ENCODE measurements around the gene CAMSAP1.

CAMSAP1 gene

GRCh38 chr9:135771401-135772051 lies 135.8 kb downstream of the CAMSAP1 start:
- no peak for DNase-seq

DNA sequence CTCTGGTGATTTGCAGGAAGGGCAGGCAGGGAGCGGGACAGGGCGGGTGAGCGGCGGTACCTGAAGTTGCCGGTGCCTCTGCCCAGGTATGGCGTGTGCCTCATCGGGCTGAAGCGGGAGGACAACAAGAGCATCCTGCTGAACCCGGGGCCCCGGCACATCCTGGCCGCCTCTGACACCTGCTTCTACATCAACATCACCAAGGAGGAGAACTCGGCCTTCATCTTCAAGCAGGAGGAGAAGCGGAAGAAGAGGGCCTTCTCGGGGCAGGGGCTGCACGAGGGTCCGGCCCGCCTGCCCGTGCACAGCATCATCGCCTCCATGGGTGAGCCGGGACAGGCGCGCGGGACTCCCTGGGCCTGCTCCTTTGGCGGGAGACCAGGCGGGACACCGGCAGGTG lies 136.6 kb downstream of the CAMSAP1 start:
- no peak for DNase-seq

DNA sequence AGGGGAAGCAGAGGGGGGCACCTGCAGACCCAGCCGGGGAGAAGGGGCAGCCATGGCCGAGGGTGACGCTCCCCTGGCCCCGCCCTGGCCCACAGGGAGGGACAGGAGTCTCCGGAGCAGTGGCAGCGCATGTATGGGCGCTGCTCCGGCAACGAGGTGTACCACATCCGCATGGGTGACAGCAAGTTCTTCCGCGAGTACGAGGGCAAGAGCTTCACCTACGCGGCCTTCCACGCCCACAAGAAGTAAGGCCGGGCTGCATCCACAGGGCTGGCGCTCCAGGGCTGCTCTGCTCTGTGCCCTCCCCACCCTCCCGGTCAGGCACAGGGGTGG lies 137.2 kb downstream of the CAMSAP1 start:
- peak in 1 of 5 experiments; percentile 38 for DNase-seq

DNA sequence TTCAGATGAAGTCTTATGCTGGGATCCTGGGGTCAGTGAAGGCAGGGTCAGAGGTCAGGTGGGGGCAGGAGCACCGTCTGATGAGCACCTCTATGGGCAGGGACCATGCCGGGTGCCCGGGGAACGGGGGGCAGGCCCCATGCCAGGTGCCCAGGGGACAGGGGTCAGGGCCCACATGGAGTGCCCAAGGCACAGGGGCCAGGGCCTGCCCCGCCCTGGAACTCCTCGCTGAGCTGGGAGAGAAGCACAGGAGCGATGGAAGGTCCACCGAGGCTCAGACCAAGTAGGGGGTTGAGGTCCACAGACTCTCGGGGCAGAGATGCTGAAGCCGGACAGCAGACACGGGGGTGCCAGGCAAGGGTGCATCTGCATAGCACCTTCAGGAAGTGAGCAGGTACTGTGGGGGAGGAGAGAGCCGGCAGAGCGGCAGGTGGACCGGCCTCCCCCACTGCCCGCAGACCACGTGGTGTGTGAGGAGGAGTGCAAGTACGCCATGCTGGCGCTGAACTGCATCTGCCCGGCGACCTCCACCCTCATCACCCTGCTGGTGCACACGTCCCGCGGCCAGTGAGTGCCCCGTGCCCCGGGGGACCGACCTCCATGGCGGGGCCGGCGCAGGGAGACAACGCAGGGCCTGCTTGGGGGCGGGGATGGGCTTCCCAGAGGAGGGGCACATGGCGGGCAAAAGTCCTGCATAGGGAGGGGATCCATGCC lies 137.7 kb downstream of the CAMSAP1 start:
- no peak for DNase-seq

DNA sequence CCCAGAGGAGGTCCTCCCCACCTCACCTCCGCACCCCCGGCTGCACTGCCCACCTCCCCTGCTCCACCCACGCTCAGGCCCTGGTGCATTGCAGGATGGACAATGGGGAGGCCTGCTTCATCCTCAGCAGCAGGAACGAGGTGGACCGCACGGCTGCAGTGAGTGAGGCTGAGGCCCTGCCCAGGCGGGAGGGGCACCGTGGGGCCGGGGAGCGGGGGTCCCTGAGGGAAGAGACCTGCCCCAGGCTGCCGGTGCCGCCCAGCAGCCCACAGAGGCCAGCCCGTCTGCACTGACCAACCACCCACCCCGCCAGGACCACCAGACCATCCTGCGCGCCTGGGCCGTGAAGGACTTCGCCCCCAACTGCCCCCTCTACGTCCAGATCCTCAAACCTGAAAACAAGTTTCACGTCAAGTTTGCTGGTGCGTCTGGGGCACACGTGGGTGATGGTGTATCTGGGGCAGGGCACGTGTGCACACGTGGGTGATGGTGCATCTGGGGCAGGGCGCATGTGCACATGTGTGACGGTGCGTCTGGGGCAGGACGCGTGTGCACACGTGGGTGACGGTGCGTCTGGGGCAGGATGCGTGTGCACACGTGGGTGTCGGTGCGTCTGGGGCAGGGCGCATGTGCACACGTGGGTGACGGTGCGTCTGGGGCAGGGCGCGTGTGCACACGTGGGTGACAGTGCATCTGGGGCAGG lies 138.7 kb downstream of the CAMSAP1 start:
- DNase-seq, result no peak

DNA sequence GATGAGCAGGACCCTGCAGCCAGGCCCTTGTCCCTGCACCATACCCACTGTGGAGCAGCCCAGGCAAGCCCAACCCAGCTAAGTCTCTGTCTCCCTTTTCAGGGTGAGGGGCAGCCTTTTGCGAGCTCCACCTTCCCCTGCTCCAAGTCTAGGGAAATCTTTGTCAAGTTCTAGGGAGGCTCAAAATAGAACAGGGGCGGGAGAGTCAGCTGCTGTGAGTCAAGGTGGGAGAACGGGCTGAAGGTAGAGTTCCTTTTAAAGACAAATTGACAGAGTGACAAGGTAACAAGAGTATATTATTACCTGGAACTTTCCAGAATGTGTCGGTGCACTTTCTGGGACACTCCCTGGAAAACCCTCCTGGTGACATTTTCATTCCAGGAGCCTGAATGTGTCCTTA lies 140.6 kb downstream of the CAMSAP1 start:
- DNase-seq, result no peak

DNA sequence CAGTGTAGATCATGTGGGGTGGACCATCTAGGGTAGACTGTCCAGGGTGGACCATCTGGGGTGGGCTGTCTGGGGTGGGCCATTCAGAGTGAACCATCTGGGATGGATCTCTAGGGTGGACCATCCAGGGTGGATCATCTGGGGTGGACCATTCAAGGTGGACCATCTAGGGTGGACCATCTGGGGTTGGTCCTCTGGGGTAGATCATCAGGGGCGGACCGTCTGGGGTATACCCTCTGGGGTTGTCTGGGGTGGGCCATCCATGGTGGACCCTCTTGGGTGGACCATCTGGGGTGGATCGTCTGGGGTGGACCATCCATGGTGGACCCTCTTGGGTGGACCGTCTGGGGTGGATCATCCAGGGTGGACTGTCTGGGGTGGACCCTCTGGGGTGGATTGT lies 141.1 kb downstream of the CAMSAP1 start:
- DNase-seq, result no peak

- no peak for DNase-seq
Measured at GRCh38 chr9:135765416-135765815, 141.9 kb downstream of the CAMSAP1 start.

GRCh38 chr9:135764731-135765130 lies 142.6 kb downstream of the CAMSAP1 start:
- no peak for DNase-seq

DNA sequence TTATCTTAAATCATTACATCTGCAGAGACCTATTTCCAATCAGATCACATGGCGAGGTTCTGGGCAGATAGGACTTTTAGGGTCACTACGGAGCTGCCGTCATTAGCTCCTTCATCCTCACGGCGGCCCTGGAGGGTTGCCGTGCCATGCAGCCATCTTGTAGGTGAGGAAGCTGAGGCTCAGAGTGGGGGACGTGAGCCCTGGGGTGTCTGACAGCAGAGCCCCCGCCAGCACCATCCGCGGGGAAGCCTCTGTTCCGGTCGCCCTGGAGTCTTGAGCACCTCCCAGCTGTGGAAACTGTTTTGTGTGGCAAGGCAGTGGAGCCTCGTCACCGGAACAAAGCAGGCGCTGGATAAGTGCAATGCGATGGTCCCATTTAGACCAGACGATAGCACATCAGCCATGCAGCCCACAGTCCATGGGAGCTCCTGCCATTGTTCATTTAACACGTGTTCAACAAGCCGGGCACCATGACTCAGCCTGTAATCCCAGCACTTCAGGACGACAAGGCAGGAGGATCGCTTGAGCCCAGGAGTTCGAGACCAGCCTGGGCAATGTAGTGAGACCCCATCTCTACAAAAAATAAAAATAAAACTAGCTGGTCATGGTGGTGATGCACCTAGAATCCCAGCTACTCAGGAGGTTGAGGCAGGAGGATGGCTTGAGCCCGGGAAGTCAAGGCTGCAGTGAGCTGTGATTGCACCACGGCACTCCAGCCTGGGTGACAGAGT lies 143.5 kb downstream of the CAMSAP1 start:
- no peak for DNase-seq

GRCh38 chr9:135762921-135763320 lies 144.4 kb downstream of the CAMSAP1 start:
- DNase-seq, result no peak

GRCh38 chr9:135761845-135762168 lies 145.5 kb downstream of the CAMSAP1 start:
- no peak for DNase-seq

- DNase-seq, result no peak
Measured at GRCh38 chr9:135761150-135761844, 146.0 kb downstream of the CAMSAP1 start.

DNA sequence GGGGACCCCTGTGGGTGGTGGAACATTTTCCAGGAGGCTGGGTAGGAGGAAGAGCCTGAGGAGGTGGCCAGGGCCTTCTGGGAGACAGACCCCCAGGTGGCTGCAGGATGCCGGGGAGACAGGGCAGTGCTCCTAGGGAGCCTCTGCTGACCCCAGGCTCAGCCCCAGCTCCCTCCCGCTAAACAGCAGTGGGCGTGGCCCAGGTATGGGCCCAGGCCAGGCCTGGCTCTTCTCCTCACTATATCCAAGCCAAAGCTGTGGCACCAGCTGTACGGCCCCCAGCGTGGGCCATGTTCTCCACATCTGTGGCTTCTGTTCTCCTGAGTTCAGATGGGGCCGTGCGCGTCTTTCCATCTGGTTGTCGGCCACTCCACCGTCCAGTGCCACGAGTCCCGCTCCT lies 146.9 kb downstream of the CAMSAP1 start:
- DNase-seq, result no peak

- DNase-seq, result no peak
Measured at GRCh38 chr9:135759676-135760300, 147.6 kb downstream of the CAMSAP1 start.

DNA sequence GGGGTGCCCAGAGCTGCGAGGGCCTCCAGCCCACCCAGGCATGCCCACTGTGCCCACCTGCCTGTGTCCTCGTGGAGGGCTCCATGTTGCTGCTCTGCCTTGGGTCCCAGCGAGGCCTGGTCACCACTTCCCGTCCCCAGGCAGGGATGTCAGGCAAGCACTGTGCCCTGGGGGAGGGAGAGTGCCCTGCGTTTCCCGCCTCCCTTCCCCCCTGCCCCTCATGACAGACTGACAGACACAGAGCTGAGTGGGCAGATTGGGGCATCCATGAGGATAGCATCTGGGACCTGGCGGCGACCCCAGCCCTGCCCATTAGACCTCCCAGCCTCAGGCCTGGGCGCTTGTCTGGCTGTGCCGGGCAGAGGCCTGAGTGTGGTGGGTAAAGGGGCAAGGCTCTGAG lies 148.5 kb downstream of the CAMSAP1 start:
- DNase-seq, result no peak
